Measurements from ENCODE around the gene DNAJC4. TPM values are rescaled to one million over a fixed set of nuclear protein-coding genes. Genes with fewer than 3 reads are reported as not detected.

Gene DNAJC4
- total and polyA plus RNA-seq, 2 donors from 2014 or later: 31.1 to 102 TPM

DNA sequence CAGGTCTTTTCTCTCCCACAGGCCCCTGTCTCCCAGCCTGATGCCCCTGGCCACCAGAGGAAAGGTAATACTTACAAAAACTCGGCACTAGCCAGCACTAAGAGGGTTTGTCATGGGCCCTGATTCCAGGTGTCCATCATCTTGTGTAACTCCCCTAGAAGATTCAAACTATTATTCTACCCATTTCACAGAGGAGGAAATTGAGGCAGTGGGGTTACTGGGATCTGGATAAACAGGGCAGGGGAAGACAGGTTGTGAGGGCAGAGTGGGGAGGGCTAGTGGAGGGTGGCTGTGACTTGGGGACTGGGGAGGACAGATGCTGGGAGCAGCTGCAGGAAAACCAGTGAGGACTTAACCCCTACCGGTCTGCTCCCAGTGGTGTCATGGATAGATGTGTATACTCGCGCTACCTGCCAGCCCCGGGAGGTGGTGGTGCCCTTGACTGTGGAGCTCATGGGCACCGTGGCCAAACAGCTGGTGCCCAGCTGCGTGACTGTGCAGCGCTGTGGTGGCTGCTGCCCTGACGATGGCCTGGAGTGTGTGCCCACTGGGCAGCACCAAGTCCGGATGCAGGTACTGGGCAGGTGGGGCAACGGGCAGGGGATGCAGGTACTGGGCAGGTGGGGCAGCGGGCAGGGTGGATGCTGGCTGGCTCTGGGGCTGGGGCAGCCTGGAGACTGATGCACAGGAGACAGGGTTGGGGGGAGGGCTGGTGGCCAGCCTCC lies 5.3 kb downstream of the DNAJC4 start:
- H3K4me3 ChIP-seq (ENCODE audit: low read length in 3 of 3): peak overlapping the region; percentile 37 to 70 (median 44)
- peak overlapping the region in 1 of 2 donors; percentile 86 for H3K27ac ChIP-seq (ENCODE audit: low read depth in 2 of 2, low read length in 2 of 2)
- DNase-seq (peak in 1 of 5 donors; percentile 85), FAIRE-seq (no peak)
- no peak for TF ChIP-seq CTCF (IDR thresholded peaks at IDR 0.05; ENCODE audit: borderline replicate concordance, extremely low read depth, insufficient read depth)
- H3K9me3 ChIP-seq (ENCODE audit: control insufficient read depth in 2 of 3, insufficient read depth in 1 of 3, low read length in 3 of 3): no peaks in the 10 kb centered on the region
- no peaks in the 10 kb centered on the region for H3K27me3 ChIP-seq (ENCODE audit: control insufficient read depth, insufficient read depth, low read length)
- peak overlapping the region in 2 of 3 donors; percentile 4 to 30 for H3K9ac ChIP-seq (ENCODE audit: low read length in 3 of 3)
- peaks cover 0 to 9% (median 8%) of the 10 kb centered on the region in 3 donors for H3K36me3 ChIP-seq (ENCODE audit: control insufficient read depth in 2 of 3, insufficient read depth in 3 of 3, low read length in 3 of 3)
- peaks cover 0 to 40% (median 33%) of the 10 kb centered on the region in 3 donors for H3K4me1 ChIP-seq (ENCODE audit: control insufficient read depth in 2 of 3, insufficient read depth in 2 of 3, low read depth in 1 of 3, low read length in 3 of 3)
- intact Hi-C loops (cut with DNase I): no loop called here

DNA sequence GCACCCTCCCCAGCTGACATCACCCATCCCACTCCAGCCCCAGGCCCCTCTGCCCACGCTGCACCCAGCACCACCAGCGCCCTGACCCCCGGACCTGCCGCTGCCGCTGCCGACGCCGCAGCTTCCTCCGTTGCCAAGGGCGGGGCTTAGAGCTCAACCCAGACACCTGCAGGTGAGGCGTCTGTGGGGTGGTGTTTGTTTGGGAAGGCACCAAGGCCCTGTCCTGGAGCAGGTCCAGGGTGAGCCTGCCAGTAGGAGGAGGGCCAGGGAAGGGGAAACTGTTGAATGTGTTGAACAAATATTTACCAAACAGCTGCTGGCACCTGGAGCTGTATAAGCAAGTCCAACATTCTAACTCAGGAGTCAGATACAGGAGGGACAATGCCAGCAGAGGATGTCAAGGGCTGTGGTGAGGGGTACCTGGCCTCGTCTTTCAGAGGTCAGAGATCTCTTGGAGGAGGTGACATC lies 7.2 kb downstream of the DNAJC4 start:
- no peak overlapping the region for H3K27ac ChIP-seq (ENCODE audit: low read depth in 2 of 2, low read length in 2 of 2)
- DNase-seq: peak in 1 of 5 donors; percentile 89
- no peaks in the 10 kb centered on the region for H3K27me3 ChIP-seq (ENCODE audit: control insufficient read depth, insufficient read depth, low read length)
- intact Hi-C loops (cut with DNase I): no loop called here
- H3K36me3 ChIP-seq (ENCODE audit: control insufficient read depth in 2 of 3, insufficient read depth in 3 of 3, low read length in 3 of 3): peaks cover 0 to 9% (median 8%) of the 10 kb centered on the region in 3 donors
- H3K4me1 ChIP-seq (ENCODE audit: control insufficient read depth in 2 of 3, insufficient read depth in 2 of 3, low read depth in 1 of 3, low read length in 3 of 3): peaks cover 0 to 36% (median 35%) of the 10 kb centered on the region in 3 donors
- no peak overlapping the region for H3K9ac ChIP-seq (ENCODE audit: low read length in 3 of 3)
- FAIRE-seq: no peak
- H3K9me3 ChIP-seq (ENCODE audit: control insufficient read depth in 2 of 3, insufficient read depth in 1 of 3, low read length in 3 of 3): no peaks in the 10 kb centered on the region
- no peak overlapping the region for H3K4me3 ChIP-seq (ENCODE audit: low read length in 3 of 3)
- no peak for TF ChIP-seq CTCF (IDR thresholded peaks at IDR 0.05; ENCODE audit: borderline replicate concordance, extremely low read depth, insufficient read depth)

- Histone ChIP-seq H3K36me3 (ENCODE audit: control insufficient read depth in 2 of 3, insufficient read depth in 3 of 3, low read length in 3 of 3) (peaks cover 0 to 9% (median 8%) of the 10 kb centered on the region in 3 donors), H3K9me3 (ENCODE audit: control insufficient read depth in 2 of 3, insufficient read depth in 1 of 3, low read length in 3 of 3) (no peaks in the 10 kb centered on the region), H3K9ac (ENCODE audit: low read length in 3 of 3) (no peak overlapping the region), H3K27ac (ENCODE audit: low read depth in 2 of 2, low read length in 2 of 2) (no peak overlapping the region), H3K27me3 (ENCODE audit: control insufficient read depth, insufficient read depth, low read length) (no peaks in the 10 kb centered on the region), H3K4me1 (ENCODE audit: control insufficient read depth in 2 of 3, insufficient read depth in 2 of 3, low read depth in 1 of 3, low read length in 3 of 3) (peaks cover 0 to 37% (median 36%) of the 10 kb centered on the region in 3 donors), H3K4me3 (ENCODE audit: low read length in 3 of 3) (no peak overlapping the region)
- TF ChIP-seq CTCF (IDR thresholded peaks at IDR 0.05; ENCODE audit: borderline replicate concordance, extremely low read depth, insufficient read depth): no peak
- FAIRE-seq: no peak
- no peak for DNase-seq
- intact Hi-C loops (cut with DNase I): no loop called here
Measured at GRCh38 chr11:64238076-64238475, 7.7 kb downstream of the DNAJC4 start.
